ENCODE results near the gene EIF3L. TPM values are rescaled to one million over a fixed set of nuclear protein-coding genes. Genes with fewer than 3 reads are reported as not detected.

Gene EIF3L
- total and polyA plus RNA-seq, 9 of the 15 experiments (the other 6 are each of a cell fraction or from before 2014, with no cell fraction given), result 257 to 699 (median 368) TPM

DNA sequence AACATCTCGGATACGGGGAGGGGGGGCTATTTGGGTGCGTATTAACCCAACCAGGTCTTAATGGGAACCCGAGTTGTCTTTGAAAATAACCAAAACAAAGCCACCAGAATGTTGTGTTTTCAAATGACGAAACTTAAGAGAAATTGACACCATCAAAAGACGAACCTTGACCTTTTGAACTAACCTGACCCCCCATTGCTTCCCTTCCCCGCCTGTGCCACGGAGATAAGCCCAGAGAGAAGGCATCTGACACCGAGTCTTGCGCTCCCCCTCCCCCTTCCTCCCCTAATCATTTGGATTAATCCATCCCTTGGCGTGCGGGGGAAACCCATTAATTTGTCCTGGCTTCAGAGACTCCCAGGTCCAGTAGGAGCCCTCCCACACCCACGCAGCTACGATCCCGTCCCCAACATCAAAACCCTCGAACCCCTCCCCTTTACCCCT is 46.0 kb upstream of the EIF3L start (continued):
- TF ChIP-seq THAP12 (CRISPR knock-in tag; IDR thresholded peaks at IDR 0.05) (no peak), ARID3A (IDR thresholded peaks at IDR 0.05; ENCODE audit: borderline replicate concordance, low read depth, low read length) (peak; percentile 94), DPF2 (IDR thresholded peaks at IDR 0.05) (peak; percentile 95), ZNF217 (CRISPR knock-in tag; IDR thresholded peaks at IDR 0.05) (no peak), MEIS2 (IDR thresholded peaks at IDR 0.05; ENCODE audit: partially characterized antibody) (peak; percentile 75), SPI1 (IDR thresholded peaks at IDR 0.05; ENCODE audit: borderline replicate concordance, low read depth, low read length) (0 out of 2 replicates have a peak, but pooled peaks have one; percentile 6), ESRRA (IDR thresholded peaks at IDR 0.05; ENCODE audit: borderline replicate concordance, low read depth) (peak; percentile 95), MNT (conservative IDR thresholded peaks at IDR 0.05) (peak in 1 of 2 experiments; percentile 65; a peak in 1 of 4 replicates), CHD2 (IDR thresholded peaks at IDR 0.05; ENCODE audit: low read depth, low read length) (peak; percentile 53), EGR1 (conservative IDR thresholded peaks at IDR 0.05) (peak; percentile 67), ADNP (tag; IDR thresholded peaks at IDR 0.05) (0 out of 2 replicates have a peak, but pooled peaks have one; percentile 26), PYGO2 (tag; IDR thresholded peaks at IDR 0.05) (no peak), PML (IDR thresholded peaks at IDR 0.05; ENCODE audit: low read length) (peak; percentile 84), NFE2L1 (tag; IDR thresholded peaks at IDR 0.05; ENCODE audit: borderline replicate concordance, low read depth) (no peak), PHF21A (IDR thresholded peaks at IDR 0.05; ENCODE audit: borderline replicate concordance, low read depth) (no peak), TCF7L2 (IDR thresholded peaks at IDR 0.05; ENCODE audit: low read depth, low read length) (peak; percentile 77)
- TF ChIP-seq, protein P1, sequence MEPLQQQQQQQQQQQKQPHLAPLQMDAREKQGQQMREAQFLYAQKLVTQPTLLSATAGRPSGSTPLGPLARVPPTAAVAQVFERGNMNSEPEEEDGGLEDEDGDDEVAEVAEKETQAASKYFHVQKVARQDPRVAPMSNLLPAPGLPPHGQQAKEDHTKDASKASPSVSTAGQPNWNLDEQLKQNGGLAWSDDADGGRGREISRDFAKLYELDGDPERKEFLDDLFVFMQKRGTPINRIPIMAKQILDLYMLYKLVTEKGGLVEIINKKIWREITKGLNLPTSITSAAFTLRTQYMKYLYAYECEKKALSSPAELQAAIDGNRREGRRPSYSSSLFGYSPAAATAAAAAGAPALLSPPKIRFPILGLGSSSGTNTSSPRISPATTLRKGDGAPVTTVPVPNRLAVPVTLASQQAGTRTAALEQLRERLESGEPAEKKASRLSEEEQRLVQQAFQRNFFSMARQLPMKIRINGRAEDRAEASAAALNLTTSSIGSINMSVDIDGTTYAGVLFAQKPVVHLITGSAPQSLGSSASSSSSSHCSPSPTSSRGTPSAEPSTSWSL (CRISPR knock-in tag; IDR thresholded peaks at IDR 0.05; ENCODE audit: borderline replicate concordance), result no peak
- TF ChIP-seq, protein P2, sequence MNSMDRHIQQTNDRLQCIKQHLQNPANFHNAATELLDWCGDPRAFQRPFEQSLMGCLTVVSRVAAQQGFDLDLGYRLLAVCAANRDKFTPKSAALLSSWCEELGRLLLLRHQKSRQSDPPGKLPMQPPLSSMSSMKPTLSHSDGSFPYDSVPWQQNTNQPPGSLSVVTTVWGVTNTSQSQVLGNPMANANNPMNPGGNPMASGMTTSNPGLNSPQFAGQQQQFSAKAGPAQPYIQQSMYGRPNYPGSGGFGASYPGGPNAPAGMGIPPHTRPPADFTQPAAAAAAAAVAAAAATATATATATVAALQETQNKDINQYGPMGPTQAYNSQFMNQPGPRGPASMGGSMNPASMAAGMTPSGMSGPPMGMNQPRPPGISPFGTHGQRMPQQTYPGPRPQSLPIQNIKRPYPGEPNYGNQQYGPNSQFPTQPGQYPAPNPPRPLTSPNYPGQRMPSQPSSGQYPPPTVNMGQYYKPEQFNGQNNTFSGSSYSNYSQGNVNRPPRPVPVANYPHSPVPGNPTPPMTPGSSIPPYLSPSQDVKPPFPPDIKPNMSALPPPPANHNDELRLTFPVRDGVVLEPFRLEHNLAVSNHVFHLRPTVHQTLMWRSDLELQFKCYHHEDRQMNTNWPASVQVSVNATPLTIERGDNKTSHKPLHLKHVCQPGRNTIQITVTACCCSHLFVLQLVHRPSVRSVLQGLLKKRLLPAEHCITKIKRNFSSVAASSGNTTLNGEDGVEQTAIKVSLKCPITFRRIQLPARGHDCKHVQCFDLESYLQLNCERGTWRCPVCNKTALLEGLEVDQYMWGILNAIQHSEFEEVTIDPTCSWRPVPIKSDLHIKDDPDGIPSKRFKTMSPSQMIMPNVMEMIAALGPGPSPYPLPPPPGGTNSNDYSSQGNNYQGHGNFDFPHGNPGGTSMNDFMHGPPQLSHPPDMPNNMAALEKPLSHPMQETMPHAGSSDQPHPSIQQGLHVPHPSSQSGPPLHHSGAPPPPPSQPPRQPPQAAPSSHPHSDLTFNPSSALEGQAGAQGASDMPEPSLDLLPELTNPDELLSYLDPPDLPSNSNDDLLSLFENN (IDR thresholded peaks at IDR 0.05; ENCODE audit: low read depth in 2 of 2, low read length in 2 of 2), result peak in 1 of 2 experiments; percentile 81; a peak in 2 of 4 replicates

All from K562 (cell line).